Gastroesophageal sphincter (tissue), 3 donors: ENCODE results near the gene GGTLC2.

Experiments
- EP300 ChIP-seq: sonication (generic); formaldehyde crosslinking; IDR thresholded peaks from one replicate; pipeline ENCODE4 v1.6.1; 2017; ENCODE audit warnings: antibody characterized with exemption, mild to moderate bottlenecking
- POLR2AphosphoS5 ChIP-seq: sonication (generic); formaldehyde crosslinking; IDR thresholded peaks from one replicate; pipeline ENCODE4 v1.6.1; 2017; ENCODE audit warnings: antibody characterized with exemption
- TF ChIP-seq, protein P1 (sequence below), 4 experiments: fragments of 200-600 bp in 2 of 4; fragments of 450-650 bp in 2 of 4; sonication (generic) in 1 of 4; IDR thresholded peaks; one replicate each; pipeline ENCODE4 v1.5.1; 2017 to 2019; ENCODE audit warnings: antibody characterized with exemption in 4 of 4, mild to moderate bottlenecking in 2 of 4, moderate library complexity in 2 of 4

DNA sequence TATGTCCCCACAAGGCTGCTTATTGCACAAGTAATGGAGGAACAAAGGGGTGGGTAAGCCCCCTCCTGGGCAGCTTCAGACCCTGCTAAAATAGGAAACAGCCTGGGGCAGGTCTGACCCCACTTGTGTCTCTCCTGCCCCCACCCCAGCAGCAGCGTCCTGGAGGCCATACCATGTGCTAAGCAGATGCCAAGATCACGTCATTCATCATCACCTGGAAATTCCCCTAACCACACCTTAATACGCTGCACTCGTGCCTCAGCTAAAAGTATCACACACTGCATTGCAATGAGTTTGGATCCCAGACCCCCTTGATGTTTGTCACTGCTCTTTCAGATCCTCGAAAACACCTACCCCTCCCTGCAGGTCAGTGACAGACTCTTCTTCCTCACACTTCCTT is 27.8 kb upstream of the GGTLC2 start:
- no peak for TF ChIP-seq EP300
- no peak for TF ChIP-seq POLR2AphosphoS5
- TF ChIP-seq, protein P1, sequence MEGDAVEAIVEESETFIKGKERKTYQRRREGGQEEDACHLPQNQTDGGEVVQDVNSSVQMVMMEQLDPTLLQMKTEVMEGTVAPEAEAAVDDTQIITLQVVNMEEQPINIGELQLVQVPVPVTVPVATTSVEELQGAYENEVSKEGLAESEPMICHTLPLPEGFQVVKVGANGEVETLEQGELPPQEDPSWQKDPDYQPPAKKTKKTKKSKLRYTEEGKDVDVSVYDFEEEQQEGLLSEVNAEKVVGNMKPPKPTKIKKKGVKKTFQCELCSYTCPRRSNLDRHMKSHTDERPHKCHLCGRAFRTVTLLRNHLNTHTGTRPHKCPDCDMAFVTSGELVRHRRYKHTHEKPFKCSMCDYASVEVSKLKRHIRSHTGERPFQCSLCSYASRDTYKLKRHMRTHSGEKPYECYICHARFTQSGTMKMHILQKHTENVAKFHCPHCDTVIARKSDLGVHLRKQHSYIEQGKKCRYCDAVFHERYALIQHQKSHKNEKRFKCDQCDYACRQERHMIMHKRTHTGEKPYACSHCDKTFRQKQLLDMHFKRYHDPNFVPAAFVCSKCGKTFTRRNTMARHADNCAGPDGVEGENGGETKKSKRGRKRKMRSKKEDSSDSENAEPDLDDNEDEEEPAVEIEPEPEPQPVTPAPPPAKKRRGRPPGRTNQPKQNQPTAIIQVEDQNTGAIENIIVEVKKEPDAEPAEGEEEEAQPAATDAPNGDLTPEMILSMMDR (IDR thresholded peaks at IDR 0.05) = no peak
